Measurements from ENCODE around the gene GRID2IP. TPM values are rescaled to one million over a fixed set of nuclear protein-coding genes. Genes with fewer than 3 reads are reported as not detected.

Gene GRID2IP
- total and polyA plus RNA-seq, 2 of the 8 experiments (the other 6 are each of a cell fraction or from before 2014, with no cell fraction given): 0.80 to 1.3 TPM

DNA sequence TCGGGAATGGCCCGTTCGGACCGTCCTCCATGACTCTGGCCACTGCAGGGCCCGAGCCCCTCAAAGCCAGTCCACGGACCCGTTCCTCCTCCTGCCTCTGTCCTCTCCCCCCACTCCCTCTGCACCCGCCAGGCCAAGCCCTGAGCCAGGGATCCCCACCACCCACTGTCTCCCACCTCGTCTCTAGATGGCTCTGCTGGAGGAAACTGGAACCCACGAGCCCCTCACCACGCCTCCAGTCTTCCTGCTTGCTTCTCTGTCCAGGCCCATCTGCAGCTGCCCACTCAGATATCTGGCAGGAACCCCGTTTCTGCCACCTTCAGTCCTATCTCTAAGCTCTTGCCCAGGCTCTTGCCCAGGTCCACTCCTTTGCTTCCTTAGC lies 24.3 kb downstream of the GRID2IP start (continued):
- TF ChIP-seq, protein P1, sequence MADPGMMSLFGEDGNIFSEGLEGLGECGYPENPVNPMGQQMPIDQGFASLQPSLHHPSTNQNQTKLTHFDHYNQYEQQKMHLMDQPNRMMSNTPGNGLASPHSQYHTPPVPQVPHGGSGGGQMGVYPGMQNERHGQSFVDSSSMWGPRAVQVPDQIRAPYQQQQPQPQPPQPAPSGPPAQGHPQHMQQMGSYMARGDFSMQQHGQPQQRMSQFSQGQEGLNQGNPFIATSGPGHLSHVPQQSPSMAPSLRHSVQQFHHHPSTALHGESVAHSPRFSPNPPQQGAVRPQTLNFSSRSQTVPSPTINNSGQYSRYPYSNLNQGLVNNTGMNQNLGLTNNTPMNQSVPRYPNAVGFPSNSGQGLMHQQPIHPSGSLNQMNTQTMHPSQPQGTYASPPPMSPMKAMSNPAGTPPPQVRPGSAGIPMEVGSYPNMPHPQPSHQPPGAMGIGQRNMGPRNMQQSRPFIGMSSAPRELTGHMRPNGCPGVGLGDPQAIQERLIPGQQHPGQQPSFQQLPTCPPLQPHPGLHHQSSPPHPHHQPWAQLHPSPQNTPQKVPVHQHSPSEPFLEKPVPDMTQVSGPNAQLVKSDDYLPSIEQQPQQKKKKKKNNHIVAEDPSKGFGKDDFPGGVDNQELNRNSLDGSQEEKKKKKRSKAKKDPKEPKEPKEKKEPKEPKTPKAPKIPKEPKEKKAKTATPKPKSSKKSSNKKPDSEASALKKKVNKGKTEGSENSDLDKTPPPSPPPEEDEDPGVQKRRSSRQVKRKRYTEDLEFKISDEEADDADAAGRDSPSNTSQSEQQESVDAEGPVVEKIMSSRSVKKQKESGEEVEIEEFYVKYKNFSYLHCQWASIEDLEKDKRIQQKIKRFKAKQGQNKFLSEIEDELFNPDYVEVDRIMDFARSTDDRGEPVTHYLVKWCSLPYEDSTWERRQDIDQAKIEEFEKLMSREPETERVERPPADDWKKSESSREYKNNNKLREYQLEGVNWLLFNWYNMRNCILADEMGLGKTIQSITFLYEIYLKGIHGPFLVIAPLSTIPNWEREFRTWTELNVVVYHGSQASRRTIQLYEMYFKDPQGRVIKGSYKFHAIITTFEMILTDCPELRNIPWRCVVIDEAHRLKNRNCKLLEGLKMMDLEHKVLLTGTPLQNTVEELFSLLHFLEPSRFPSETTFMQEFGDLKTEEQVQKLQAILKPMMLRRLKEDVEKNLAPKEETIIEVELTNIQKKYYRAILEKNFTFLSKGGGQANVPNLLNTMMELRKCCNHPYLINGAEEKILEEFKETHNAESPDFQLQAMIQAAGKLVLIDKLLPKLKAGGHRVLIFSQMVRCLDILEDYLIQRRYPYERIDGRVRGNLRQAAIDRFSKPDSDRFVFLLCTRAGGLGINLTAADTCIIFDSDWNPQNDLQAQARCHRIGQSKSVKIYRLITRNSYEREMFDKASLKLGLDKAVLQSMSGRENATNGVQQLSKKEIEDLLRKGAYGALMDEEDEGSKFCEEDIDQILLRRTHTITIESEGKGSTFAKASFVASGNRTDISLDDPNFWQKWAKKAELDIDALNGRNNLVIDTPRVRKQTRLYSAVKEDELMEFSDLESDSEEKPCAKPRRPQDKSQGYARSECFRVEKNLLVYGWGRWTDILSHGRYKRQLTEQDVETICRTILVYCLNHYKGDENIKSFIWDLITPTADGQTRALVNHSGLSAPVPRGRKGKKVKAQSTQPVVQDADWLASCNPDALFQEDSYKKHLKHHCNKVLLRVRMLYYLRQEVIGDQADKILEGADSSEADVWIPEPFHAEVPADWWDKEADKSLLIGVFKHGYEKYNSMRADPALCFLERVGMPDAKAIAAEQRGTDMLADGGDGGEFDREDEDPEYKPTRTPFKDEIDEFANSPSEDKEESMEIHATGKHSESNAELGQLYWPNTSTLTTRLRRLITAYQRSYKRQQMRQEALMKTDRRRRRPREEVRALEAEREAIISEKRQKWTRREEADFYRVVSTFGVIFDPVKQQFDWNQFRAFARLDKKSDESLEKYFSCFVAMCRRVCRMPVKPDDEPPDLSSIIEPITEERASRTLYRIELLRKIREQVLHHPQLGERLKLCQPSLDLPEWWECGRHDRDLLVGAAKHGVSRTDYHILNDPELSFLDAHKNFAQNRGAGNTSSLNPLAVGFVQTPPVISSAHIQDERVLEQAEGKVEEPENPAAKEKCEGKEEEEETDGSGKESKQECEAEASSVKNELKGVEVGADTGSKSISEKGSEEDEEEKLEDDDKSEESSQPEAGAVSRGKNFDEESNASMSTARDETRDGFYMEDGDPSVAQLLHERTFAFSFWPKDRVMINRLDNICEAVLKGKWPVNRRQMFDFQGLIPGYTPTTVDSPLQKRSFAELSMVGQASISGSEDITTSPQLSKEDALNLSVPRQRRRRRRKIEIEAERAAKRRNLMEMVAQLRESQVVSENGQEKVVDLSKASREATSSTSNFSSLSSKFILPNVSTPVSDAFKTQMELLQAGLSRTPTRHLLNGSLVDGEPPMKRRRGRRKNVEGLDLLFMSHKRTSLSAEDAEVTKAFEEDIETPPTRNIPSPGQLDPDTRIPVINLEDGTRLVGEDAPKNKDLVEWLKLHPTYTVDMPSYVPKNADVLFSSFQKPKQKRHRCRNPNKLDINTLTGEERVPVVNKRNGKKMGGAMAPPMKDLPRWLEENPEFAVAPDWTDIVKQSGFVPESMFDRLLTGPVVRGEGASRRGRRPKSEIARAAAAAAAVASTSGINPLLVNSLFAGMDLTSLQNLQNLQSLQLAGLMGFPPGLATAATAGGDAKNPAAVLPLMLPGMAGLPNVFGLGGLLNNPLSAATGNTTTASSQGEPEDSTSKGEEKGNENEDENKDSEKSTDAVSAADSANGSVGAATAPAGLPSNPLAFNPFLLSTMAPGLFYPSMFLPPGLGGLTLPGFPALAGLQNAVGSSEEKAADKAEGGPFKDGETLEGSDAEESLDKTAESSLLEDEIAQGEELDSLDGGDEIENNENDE (IDR thresholded peaks at IDR 0.05; ENCODE audit: insufficient replicate concordance, low read length): no peak
- TF ChIP-seq SAP30 (IDR thresholded peaks at IDR 0.05; ENCODE audit: insufficient read depth, insufficient replicate concordance, low read length): no peak
